ENCODE measurements around the gene MYOT. TPM values are rescaled to one million over a fixed set of nuclear protein-coding genes. Genes with fewer than 3 reads are reported as not detected.
A peak's percentile ranks its signal among the peaks of the same experiment; 100 is the strongest.

Gene MYOT, protein sequence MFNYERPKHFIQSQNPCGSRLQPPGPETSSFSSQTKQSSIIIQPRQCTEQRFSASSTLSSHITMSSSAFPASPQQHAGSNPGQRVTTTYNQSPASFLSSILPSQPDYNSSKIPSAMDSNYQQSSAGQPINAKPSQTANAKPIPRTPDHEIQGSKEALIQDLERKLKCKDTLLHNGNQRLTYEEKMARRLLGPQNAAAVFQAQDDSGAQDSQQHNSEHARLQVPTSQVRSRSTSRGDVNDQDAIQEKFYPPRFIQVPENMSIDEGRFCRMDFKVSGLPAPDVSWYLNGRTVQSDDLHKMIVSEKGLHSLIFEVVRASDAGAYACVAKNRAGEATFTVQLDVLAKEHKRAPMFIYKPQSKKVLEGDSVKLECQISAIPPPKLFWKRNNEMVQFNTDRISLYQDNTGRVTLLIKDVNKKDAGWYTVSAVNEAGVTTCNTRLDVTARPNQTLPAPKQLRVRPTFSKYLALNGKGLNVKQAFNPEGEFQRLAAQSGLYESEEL
- not detected for total RNA-seq
- not detected for total RNA-seq (2013)

DNA sequence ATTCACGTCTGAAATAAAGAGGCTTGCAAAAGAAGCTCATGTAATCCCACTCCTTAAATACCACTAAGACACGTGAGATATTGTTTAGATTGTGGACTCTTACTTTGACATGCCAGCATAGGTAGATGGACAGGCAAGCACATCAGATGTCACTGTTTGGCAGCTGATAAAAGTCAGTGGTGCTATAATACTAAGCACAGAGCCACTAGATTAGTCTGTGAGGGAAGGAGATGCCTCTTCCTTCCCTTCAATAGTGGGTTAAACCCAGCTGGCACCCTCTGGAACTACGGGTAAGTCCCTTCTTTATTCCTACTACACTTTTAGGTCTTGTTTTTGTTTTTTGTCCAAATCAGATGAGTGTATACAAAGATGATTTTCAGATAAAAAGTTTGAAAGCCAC, at the start of gene MYOT:
Gene MYOT, plus strand, starts transcription at position 197 of the 400 bp plus-strand sequence. CDS start 2,792 bp downstream, outside the sequence.
- Mint-ChIP-seq H3K4me3 (no peak within 1 kb of the TSS), H3K27me3 (ENCODE audit: low read depth in 2 of 2) (no peaks in the 10 kb centered on the region), H3K4me1 (no peaks in the 10 kb centered on the region), H3K9me3 (no peaks in the 10 kb centered on the region), H3K36me3 (no peaks in the 10 kb centered on the region), H3K27ac (no peak within 1 kb of the TSS)
- no peak within 1 kb of the TSS for H3K27ac ChIP-seq (ENCODE audit: low read length)
- H3K4me3 ChIP-seq (ENCODE audit: low read length): no peak within 1 kb of the TSS
- TF ChIP-seq, protein P1, sequence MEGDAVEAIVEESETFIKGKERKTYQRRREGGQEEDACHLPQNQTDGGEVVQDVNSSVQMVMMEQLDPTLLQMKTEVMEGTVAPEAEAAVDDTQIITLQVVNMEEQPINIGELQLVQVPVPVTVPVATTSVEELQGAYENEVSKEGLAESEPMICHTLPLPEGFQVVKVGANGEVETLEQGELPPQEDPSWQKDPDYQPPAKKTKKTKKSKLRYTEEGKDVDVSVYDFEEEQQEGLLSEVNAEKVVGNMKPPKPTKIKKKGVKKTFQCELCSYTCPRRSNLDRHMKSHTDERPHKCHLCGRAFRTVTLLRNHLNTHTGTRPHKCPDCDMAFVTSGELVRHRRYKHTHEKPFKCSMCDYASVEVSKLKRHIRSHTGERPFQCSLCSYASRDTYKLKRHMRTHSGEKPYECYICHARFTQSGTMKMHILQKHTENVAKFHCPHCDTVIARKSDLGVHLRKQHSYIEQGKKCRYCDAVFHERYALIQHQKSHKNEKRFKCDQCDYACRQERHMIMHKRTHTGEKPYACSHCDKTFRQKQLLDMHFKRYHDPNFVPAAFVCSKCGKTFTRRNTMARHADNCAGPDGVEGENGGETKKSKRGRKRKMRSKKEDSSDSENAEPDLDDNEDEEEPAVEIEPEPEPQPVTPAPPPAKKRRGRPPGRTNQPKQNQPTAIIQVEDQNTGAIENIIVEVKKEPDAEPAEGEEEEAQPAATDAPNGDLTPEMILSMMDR (IDR thresholded peaks at IDR 0.05): no peak
- H3K36me3 ChIP-seq (ENCODE audit: control insufficient read depth, insufficient read depth, low read length): no peaks in the 10 kb centered on the region
- no peaks in the 10 kb centered on the region for H3K9me3 ChIP-seq (ENCODE audit: control insufficient read depth, insufficient read depth, low read length)
- WGBS (ENCODE audit: insufficient coverage): no CpG with 5 or more reads among the region's 3 CpGs
- ATAC-seq (no peak), DNase-seq (no peak)
- intact Hi-C loops (cut with micrococcal nuclease): no loop called here
- no peaks in the 10 kb centered on the region for H3K27me3 ChIP-seq (ENCODE audit: control insufficient read depth, insufficient read depth, low read length)
- no peaks in the 10 kb centered on the region for H3K4me1 ChIP-seq (ENCODE audit: control insufficient read depth, insufficient read depth, low read length)

DNA sequence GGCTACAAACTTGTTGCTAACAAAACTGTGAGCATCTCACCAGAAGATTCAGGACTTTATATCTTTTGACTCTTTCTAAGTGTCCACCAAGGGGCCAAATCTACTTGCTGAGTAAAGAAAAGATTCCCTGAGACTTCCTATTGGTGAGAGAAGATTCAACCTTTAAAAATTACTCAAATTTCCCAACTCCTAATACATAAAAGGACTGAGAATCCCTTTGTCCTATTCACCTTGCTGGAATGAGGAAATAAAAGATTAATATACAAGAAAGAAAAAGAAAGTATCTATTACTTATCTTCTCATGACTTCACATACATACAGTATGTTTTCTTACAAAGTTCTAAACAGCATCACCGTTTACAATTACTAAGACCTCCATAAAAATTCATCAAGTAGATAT, 47.9 kb upstream of the MYOT start:
- H3K4me3 Mint-ChIP-seq: no peak overlapping the region
- Histone ChIP-seq H3K36me3 (ENCODE audit: control insufficient read depth, insufficient read depth, low read length) (no peaks in the 10 kb centered on the region), H3K27me3 (ENCODE audit: control insufficient read depth, insufficient read depth, low read length) (no peaks in the 10 kb centered on the region), H3K27ac (ENCODE audit: low read length) (no peak overlapping the region), H3K4me3 (ENCODE audit: low read length) (no peak overlapping the region), H3K9me3 (ENCODE audit: control insufficient read depth, insufficient read depth, low read length) (no peaks in the 10 kb centered on the region), H3K4me1 (ENCODE audit: control insufficient read depth, insufficient read depth, low read length) (no peaks in the 10 kb centered on the region)
- no peak for ATAC-seq
- DNase-seq: no peak
- TF ChIP-seq, protein P1 (IDR thresholded peaks at IDR 0.05): no peak
- no peaks in the 10 kb centered on the region for H3K27me3 Mint-ChIP-seq (ENCODE audit: low read depth in 2 of 2)
- intact Hi-C loops (cut with micrococcal nuclease): no loop called here
- H3K27ac Mint-ChIP-seq: no peak overlapping the region
- WGBS (ENCODE audit: insufficient coverage): no CpG with 5 or more reads among the region's 1 CpG
- no peaks in the 10 kb centered on the region for H3K4me1 Mint-ChIP-seq
- no peaks in the 10 kb centered on the region for H3K36me3 Mint-ChIP-seq
- H3K9me3 Mint-ChIP-seq: no peaks in the 10 kb centered on the region

DNA sequence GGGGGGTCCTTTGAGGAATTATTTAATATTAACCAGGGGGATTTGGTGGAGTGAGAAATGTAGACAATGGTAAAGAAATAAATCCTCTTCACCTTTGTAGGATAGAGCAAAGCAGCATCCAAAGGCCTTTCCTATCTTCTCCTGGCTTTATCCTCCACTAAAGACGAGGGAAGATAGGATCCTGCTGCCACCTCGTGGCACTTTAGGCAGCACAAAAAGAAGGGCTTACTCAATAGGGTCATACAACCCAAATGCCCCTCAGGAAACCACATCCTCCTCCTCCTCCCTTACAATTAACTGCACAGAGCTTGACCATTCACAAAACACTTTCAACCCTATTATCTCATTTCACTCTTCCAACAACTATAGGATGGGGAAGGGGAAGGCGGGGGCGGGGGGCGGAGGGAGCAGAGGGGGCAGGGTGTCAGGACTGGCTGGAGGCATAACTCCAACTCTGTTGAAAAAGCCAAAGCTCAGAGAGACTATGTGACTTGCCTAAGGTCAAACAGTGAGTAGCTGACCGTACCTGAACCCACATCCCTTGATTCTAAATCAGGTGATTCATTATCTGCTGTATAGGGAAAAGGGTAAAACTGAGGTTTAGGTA, 45.4 kb upstream of the MYOT start:
- intact Hi-C loops (cut with micrococcal nuclease): no loop called here

More for the DNA sequence above, 45.4 kb upstream of the MYOT start:
- H3K36me3 ChIP-seq (ENCODE audit: control insufficient read depth, insufficient read depth, low read length): no peaks in the 10 kb centered on the region
- Mint-ChIP-seq H3K4me1 (no peaks in the 10 kb centered on the region), H3K27me3 (ENCODE audit: low read depth in 2 of 2) (no peaks in the 10 kb centered on the region), H3K4me3 (no peak overlapping the region), H3K9me3 (peaks cover 5% of the 10 kb centered on the region in 2 donors), H3K36me3 (peaks cover 12% of the 10 kb centered on the region), H3K27ac (no peak overlapping the region)
- peak in 1 of 2 donors; percentile 4 for DNase-seq
- no peaks in the 10 kb centered on the region for H3K4me1 ChIP-seq (ENCODE audit: control insufficient read depth, insufficient read depth, low read length)
- no peak for ATAC-seq
- no peaks in the 10 kb centered on the region for H3K27me3 ChIP-seq (ENCODE audit: control insufficient read depth, insufficient read depth, low read length)
- 80% methylated on average over 4 of the region's 6 CpGs for WGBS (ENCODE audit: insufficient coverage)
- no peaks in the 10 kb centered on the region for H3K9me3 ChIP-seq (ENCODE audit: control insufficient read depth, insufficient read depth, low read length)
- TF ChIP-seq, protein P1 (IDR thresholded peaks at IDR 0.05): no peak
- H3K27ac ChIP-seq (ENCODE audit: low read length): no peak overlapping the region
- H3K4me3 ChIP-seq (ENCODE audit: low read length): no peak overlapping the region
